ENCODE measurements around the gene NEDD9.

- TF ChIP-seq CTCF (conservative IDR thresholded peaks at IDR 0.05; ENCODE audit: low read length), result no peak
- no peak for TF ChIP-seq EZH2phosphoT487 (IDR thresholded peaks at IDR 0.05; ENCODE audit: borderline replicate concordance)
Observed at GRCh38 chr6:11246722-11247121, 14.3 kb upstream of the NEDD9 start.
